K562 treated with DMSO at 1 percent for 4 hours (cell line): ENCODE results near the gene AFG1L. TPM values are rescaled to one million over a fixed set of nuclear protein-coding genes. Genes with fewer than 3 reads are reported as not detected.

Experiments
- total RNA-seq: library from RNA; unstranded; fragments of 300-600 nt; gene quantifications from 2 replicates; pipeline ENCODE4 v1.2.3, GENCODE V29; 2022; ENCODE audit not compliant: insufficient read depth

The AFG1L gene
- total RNA-seq, result 1.9 and 3.7 TPM in 2 replicates

DNA sequence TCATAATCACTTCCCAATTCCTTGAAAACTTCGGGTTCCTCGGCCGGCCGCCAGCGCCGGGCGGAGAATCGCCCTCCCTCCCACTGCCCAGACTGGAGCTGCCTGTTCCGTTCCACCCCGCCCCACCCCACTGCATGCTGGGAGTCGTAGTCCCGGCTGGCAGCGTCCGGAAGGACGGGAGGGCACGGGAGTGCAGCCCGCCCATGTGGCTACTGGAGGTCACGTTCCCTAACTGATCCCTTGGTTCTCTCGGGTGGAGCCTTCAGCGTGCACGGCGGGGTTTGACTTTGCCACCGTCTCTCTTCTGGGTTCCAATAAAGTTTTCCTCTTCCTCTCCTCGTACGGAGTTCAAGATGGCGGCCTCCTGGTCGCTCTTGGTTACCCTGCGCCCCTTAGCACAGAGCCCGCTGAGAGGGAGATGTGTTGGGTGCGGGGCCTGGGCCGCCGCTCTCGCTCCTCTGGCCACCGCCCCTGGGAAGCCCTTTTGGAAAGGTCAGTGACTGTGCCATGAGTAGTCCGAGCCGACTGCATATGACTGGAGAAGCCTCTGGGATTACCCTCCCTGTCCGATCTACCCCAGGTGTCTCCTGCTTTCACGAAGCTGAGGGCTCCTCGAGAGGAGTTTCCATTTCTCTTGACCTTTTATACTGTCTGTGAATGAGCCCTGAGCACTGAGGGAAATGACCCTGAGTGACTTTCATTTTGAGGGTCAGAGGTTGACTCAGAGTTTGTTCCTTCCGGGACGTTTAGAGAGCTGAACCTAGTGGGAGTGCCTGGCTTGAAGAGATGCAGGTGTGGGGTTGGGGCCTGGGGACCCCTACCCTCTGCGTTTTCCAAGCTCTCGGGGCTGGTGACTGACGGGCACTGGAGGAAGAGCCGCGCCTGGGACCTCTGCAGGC, at the start of gene AFG1L:
AFG1L (plus strand) TSS at position 328 of the 899 bp plus-strand sequence; CDS start at position 354, 26 bp downstream.

DNA sequence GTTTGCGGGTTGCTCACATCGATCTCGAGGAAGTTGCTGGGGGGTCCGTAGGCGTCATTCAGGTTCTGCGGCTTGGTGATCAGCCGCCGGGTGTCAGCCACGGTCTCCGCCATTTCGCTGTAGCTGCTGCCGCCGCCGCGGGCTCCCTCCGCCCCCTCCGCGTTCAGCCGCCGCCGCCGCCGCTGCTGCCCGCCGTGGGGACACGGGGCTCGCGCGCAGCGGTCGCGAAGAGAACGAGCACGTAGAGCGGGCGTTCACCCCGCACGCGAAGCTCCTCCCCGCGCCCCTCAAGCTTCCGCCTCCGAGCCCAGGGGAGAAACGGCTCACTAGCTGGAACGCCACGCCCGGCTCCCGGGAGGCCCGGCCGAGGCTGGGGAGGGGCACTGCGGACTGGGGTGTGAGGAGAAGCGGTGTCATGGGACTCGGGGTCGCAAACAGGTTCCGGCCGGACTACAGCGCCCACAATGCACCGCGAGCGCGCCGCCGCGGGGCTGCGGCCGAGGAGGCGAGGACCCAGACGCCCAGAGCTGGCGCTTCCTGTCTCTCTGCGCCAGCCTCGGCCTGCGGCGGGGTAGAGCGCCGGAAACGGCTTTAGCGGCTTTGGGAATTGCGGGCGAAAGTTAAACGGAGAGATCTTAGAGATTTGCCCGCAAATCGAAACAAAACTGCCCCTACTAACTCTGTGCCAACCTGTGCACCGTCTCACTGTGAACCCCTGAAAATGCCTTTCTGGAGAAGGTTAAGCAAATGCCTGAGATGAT, 33.9 kb upstream of the AFG1L start, which contains the start of gene SNX3:
SNX3 (minus strand) TSS at position 232 of the 761 bp plus-strand sequence; CDS start at position 113, 119 bp downstream.

GRCh38 chr6:108560463-108561308, 265.8 kb downstream of the AFG1L start, which contains the start of gene FOXO3:
FOXO3 (plus strand) TSS chr6:108560917; CDS start chr6:108561209, 292 bp downstream.

Other genes with a start within 250 kb of the AFG1L start
- 25.8 and 29.7 TPM in 2 replicates for gene OSTM1, start 220.3 kb upstream of the AFG1L start, total RNA-seq
- not detected in 2 replicates for gene NR2E1, start 129.0 kb upstream of the AFG1L start, total RNA-seq
- 162 and 169 TPM in 2 replicates for gene SNX3, start 34.0 kb upstream of the AFG1L start, total RNA-seq